Measurements from ENCODE around the gene IGFL1.

DNA sequence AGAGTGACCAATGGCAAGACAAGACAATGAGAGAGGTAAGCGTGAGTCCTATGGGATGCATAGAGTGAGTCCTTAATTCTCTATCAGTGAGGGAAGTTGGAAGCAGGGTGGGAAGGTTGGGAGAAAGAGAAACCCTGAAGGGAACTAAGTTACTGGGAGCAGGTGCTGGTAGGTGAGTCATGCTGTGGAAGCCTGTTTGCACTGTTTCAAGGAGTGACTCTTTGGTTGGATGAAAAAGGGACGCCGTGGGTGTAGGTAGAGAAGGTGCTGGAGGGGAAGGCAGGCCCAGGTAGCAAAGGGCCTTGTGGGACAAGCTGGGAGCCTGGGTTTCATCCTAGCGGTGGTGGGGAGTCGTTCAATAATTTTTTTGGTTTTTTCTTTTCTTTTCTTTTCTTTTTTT lies 21.9 kb downstream of the IGFL1 start:
- TF ChIP-seq PAX5 (IDR thresholded peaks at IDR 0.05; ENCODE audit: insufficient read depth, low read length, severe bottlenecking) (no peak), POLR2A (IDR thresholded peaks at IDR 0.05; ENCODE audit: low read depth, low read length) (no peak), POLR2AphosphoS5 (IDR thresholded peaks at IDR 0.05; ENCODE audit: low read depth, low read length) (no peak), POU2F2 (IDR thresholded peaks at IDR 0.05; ENCODE audit: low read depth, low read length) (no peak), TAF1 (IDR thresholded peaks at IDR 0.05; ENCODE audit: low read depth, low read length) (no peak), SPI1 (IDR thresholded peaks at IDR 0.05; ENCODE audit: low read depth, low read length) (no peak)
